Measurements from ENCODE around the gene GNG4.
"Not testable (repeated sequence)": the region's sequence is repeated elsewhere in the genome, so short reads cannot be mapped to it uniquely, and the experiment has no call there.

The GNG4 gene

GRCh38 chr1:235614442-235614954, 35.1 kb downstream of the GNG4 start:
- no peak overlapping the region for H3K9ac ChIP-seq (ENCODE audit: low read length)
- no peaks in the 10 kb centered on the region for H3K27me3 ChIP-seq (ENCODE audit: control insufficient read depth, insufficient read depth, low read length)
- H3K9me3 ChIP-seq (ENCODE audit: control insufficient read depth, low read length): no peaks in the 10 kb centered on the region
- no peak overlapping the region for H3K4me3 ChIP-seq (ENCODE audit: low read length)
- no peaks in the 10 kb centered on the region for H3K4me1 ChIP-seq (ENCODE audit: control insufficient read depth, insufficient read depth, low read length)
- H3K36me3 ChIP-seq (ENCODE audit: control insufficient read depth, insufficient read depth, low read length): no peaks in the 10 kb centered on the region

GRCh38 chr1:235613602-235614001, 36.0 kb downstream of the GNG4 start:
- no peaks in the 10 kb centered on the region for H3K27me3 ChIP-seq (ENCODE audit: control insufficient read depth, insufficient read depth, low read length)
- no peaks in the 10 kb centered on the region for H3K4me1 ChIP-seq (ENCODE audit: control insufficient read depth, insufficient read depth, low read length)
- no peaks in the 10 kb centered on the region for H3K9me3 ChIP-seq (ENCODE audit: control insufficient read depth, low read length)
- H3K4me3 ChIP-seq (ENCODE audit: low read length): no peak overlapping the region
- H3K9ac ChIP-seq (ENCODE audit: low read length): no peak overlapping the region
- no peaks in the 10 kb centered on the region for H3K36me3 ChIP-seq (ENCODE audit: control insufficient read depth, insufficient read depth, low read length)

- H3K9ac ChIP-seq (ENCODE audit: low read length): no peak overlapping the region
- no peaks in the 10 kb centered on the region for H3K9me3 ChIP-seq (ENCODE audit: control insufficient read depth, low read length)
- no peaks in the 10 kb centered on the region for H3K4me1 ChIP-seq (ENCODE audit: control insufficient read depth, insufficient read depth, low read length)
- H3K36me3 ChIP-seq (ENCODE audit: control insufficient read depth, insufficient read depth, low read length): no peaks in the 10 kb centered on the region
- no peak overlapping the region for H3K4me3 ChIP-seq (ENCODE audit: low read length)
- H3K27me3 ChIP-seq (ENCODE audit: control insufficient read depth, insufficient read depth, low read length): no peaks in the 10 kb centered on the region
Observed at GRCh38 chr1:235612761-235613160, 36.8 kb downstream of the GNG4 start.

GRCh38 chr1:235610157-235610556, 39.4 kb downstream of the GNG4 start:
- Histone ChIP-seq H3K4me3 (ENCODE audit: low read length) (no peak overlapping the region), H3K4me1 (ENCODE audit: control insufficient read depth, insufficient read depth, low read length) (no peaks in the 10 kb centered on the region), H3K27me3 (ENCODE audit: control insufficient read depth, insufficient read depth, low read length) (no peaks in the 10 kb centered on the region), H3K36me3 (ENCODE audit: control insufficient read depth, insufficient read depth, low read length) (no peaks in the 10 kb centered on the region), H3K9ac (ENCODE audit: low read length) (no peak overlapping the region), H3K9me3 (ENCODE audit: control insufficient read depth, low read length) (no peaks in the 10 kb centered on the region)

GRCh38 chr1:235608278-235608677, 41.3 kb downstream of the GNG4 start:
- Histone ChIP-seq H3K9me3 (ENCODE audit: control insufficient read depth, low read length) (no peaks in the 10 kb centered on the region), H3K36me3 (ENCODE audit: control insufficient read depth, insufficient read depth, low read length) (no peaks in the 10 kb centered on the region), H3K4me1 (ENCODE audit: control insufficient read depth, insufficient read depth, low read length) (no peaks in the 10 kb centered on the region), H3K27me3 (ENCODE audit: control insufficient read depth, insufficient read depth, low read length) (no peaks in the 10 kb centered on the region), H3K4me3 (ENCODE audit: low read length) (no peak overlapping the region), H3K9ac (ENCODE audit: low read length) (no peak overlapping the region)

GRCh38 chr1:235607284-235607683, 42.3 kb downstream of the GNG4 start:
- Histone ChIP-seq H3K9ac (ENCODE audit: low read length) (no peak overlapping the region), H3K9me3 (ENCODE audit: control insufficient read depth, low read length) (no peaks in the 10 kb centered on the region), H3K4me3 (ENCODE audit: low read length) (no peak overlapping the region), H3K4me1 (ENCODE audit: control insufficient read depth, insufficient read depth, low read length) (no peaks in the 10 kb centered on the region), H3K36me3 (ENCODE audit: control insufficient read depth, insufficient read depth, low read length) (no peaks in the 10 kb centered on the region), H3K27me3 (ENCODE audit: control insufficient read depth, insufficient read depth, low read length) (no peaks in the 10 kb centered on the region)

- Histone ChIP-seq H3K9ac (ENCODE audit: low read length) (no peak overlapping the region), H3K27me3 (ENCODE audit: control insufficient read depth, insufficient read depth, low read length) (no peaks in the 10 kb centered on the region), H3K4me3 (ENCODE audit: low read length) (no peak overlapping the region), H3K9me3 (ENCODE audit: control insufficient read depth, low read length) (no peaks in the 10 kb centered on the region), H3K36me3 (ENCODE audit: control insufficient read depth, insufficient read depth, low read length) (no peaks in the 10 kb centered on the region), H3K4me1 (ENCODE audit: control insufficient read depth, insufficient read depth, low read length) (no peaks in the 10 kb centered on the region)
Observed at GRCh38 chr1:235601104-235601503, 48.5 kb downstream of the GNG4 start.

- H3K4me1 ChIP-seq (ENCODE audit: control insufficient read depth, insufficient read depth, low read length): no peaks in the 10 kb centered on the region
- no peak overlapping the region for H3K9ac ChIP-seq (ENCODE audit: low read length)
- H3K9me3 ChIP-seq (ENCODE audit: control insufficient read depth, low read length): no peaks in the 10 kb centered on the region
- no peak overlapping the region for H3K4me3 ChIP-seq (ENCODE audit: low read length)
- H3K27me3 ChIP-seq (ENCODE audit: control insufficient read depth, insufficient read depth, low read length): no peaks in the 10 kb centered on the region
- H3K36me3 ChIP-seq (ENCODE audit: control insufficient read depth, insufficient read depth, low read length): no peaks in the 10 kb centered on the region
Observed at GRCh38 chr1:235599536-235599935, 50.0 kb downstream of the GNG4 start.

- no peak overlapping the region for H3K4me3 ChIP-seq (ENCODE audit: low read length)
- H3K4me1 ChIP-seq (ENCODE audit: control insufficient read depth, insufficient read depth, low read length): no peaks in the 10 kb centered on the region
Observed at GRCh38 chr1:235597867-235598553, 51.6 kb downstream of the GNG4 start.

GRCh38 chr1:235595079-235595478, 54.5 kb downstream of the GNG4 start:
- no peak overlapping the region for H3K9ac ChIP-seq (ENCODE audit: low read length)
- no peaks in the 10 kb centered on the region for H3K9me3 ChIP-seq (ENCODE audit: control insufficient read depth, low read length)
- H3K4me1 ChIP-seq (ENCODE audit: control insufficient read depth, insufficient read depth, low read length): no peaks in the 10 kb centered on the region
- no peaks in the 10 kb centered on the region for H3K27me3 ChIP-seq (ENCODE audit: control insufficient read depth, insufficient read depth, low read length)
- H3K4me3 ChIP-seq (ENCODE audit: low read length): no peak overlapping the region
- no peaks in the 10 kb centered on the region for H3K36me3 ChIP-seq (ENCODE audit: control insufficient read depth, insufficient read depth, low read length)

More at GRCh38 chr1:235597867-235598553, 51.6 kb downstream of the GNG4 start:
- H3K9me3 ChIP-seq (ENCODE audit: control insufficient read depth, low read length): no peaks in the 10 kb centered on the region
- H3K27me3 ChIP-seq (ENCODE audit: control insufficient read depth, insufficient read depth, low read length): no peaks in the 10 kb centered on the region
- H3K9ac ChIP-seq (ENCODE audit: low read length): no peak overlapping the region
- H3K36me3 ChIP-seq (ENCODE audit: control insufficient read depth, insufficient read depth, low read length): no peaks in the 10 kb centered on the region

- H3K27me3 ChIP-seq (ENCODE audit: control insufficient read depth, insufficient read depth, low read length); H3K4me1 ChIP-seq (ENCODE audit: control insufficient read depth, insufficient read depth, low read length); H3K4me3 ChIP-seq (ENCODE audit: low read length); H3K36me3 ChIP-seq (ENCODE audit: control insufficient read depth, insufficient read depth, low read length); H3K9ac ChIP-seq (ENCODE audit: low read length); H3K9me3 ChIP-seq (ENCODE audit: control insufficient read depth, low read length): not testable (repeated sequence)
Observed at GRCh38 chr1:235594281-235594895, 55.2 kb downstream of the GNG4 start.

- Histone ChIP-seq H3K36me3 (ENCODE audit: control insufficient read depth, insufficient read depth, low read length) (no peaks in the 10 kb centered on the region), H3K4me1 (ENCODE audit: control insufficient read depth, insufficient read depth, low read length) (no peaks in the 10 kb centered on the region)
Observed at GRCh38 chr1:235588916-235589515, 60.6 kb downstream of the GNG4 start.

More at GRCh38 chr1:235588916-235589515, 60.6 kb downstream of the GNG4 start:
- Histone ChIP-seq H3K27me3 (ENCODE audit: control insufficient read depth, insufficient read depth, low read length) (peaks cover 3% of the 10 kb centered on the region), H3K9ac (ENCODE audit: low read length) (no peak overlapping the region), H3K9me3 (ENCODE audit: control insufficient read depth, low read length) (no peaks in the 10 kb centered on the region), H3K4me3 (ENCODE audit: low read length) (no peak overlapping the region)
